ENCODE results near the gene ZFP1. TPM values are rescaled to one million over a fixed set of nuclear protein-coding genes. Genes with fewer than 3 reads are reported as not detected.
A peak's percentile ranks its signal among the peaks of the same experiment; 100 is the strongest.

The ZFP1 gene
- total and polyA plus RNA-seq, 2 donors (not counting 1 experiment from before 2014, with no cell fraction given) = 9.8 to 14.4 TPM

- no peak overlapping the region for H3K27ac ChIP-seq (ENCODE audit: insufficient read depth, low read length)
- no peak for DNase-seq (ENCODE audit: low read depth in 2 of 2)
- no peaks in the 10 kb centered on the region for H3K79me2 ChIP-seq (ENCODE audit: control insufficient read depth, insufficient read depth, low read length)
- H3K4me1 ChIP-seq (ENCODE audit: control insufficient read depth, extremely low read depth, insufficient read depth, low read length) = peaks cover 14% of the 10 kb centered on the region
- H3K4me2 ChIP-seq (ENCODE audit: extremely low read depth, insufficient read depth, low read length) = no peak overlapping the region
- no peaks in the 10 kb centered on the region for H3K27me3 ChIP-seq (ENCODE audit: control insufficient read depth, insufficient read depth, low read length)
- no peak overlapping the region for H3K4me3 ChIP-seq (replicated peaks in 1 of 4; ENCODE audit: control extremely low read depth in 1 of 4, insufficient read depth in 1 of 4, low read depth in 3 of 4, low read length in 4 of 4)
- no peaks in the 10 kb centered on the region for H4K20me1 ChIP-seq (ENCODE audit: control insufficient read depth, extremely low read depth, insufficient read depth, low read length)
- TF ChIP-seq, protein P1, sequence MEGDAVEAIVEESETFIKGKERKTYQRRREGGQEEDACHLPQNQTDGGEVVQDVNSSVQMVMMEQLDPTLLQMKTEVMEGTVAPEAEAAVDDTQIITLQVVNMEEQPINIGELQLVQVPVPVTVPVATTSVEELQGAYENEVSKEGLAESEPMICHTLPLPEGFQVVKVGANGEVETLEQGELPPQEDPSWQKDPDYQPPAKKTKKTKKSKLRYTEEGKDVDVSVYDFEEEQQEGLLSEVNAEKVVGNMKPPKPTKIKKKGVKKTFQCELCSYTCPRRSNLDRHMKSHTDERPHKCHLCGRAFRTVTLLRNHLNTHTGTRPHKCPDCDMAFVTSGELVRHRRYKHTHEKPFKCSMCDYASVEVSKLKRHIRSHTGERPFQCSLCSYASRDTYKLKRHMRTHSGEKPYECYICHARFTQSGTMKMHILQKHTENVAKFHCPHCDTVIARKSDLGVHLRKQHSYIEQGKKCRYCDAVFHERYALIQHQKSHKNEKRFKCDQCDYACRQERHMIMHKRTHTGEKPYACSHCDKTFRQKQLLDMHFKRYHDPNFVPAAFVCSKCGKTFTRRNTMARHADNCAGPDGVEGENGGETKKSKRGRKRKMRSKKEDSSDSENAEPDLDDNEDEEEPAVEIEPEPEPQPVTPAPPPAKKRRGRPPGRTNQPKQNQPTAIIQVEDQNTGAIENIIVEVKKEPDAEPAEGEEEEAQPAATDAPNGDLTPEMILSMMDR (conservative IDR thresholded peaks at IDR 0.05 in 1 of 2, IDR thresholded peaks at IDR 0.05 in 1 of 2; ENCODE audit: low read depth in 1 of 2, low read length in 2 of 2) = no peak
- TF ChIP-seq EZH2 (IDR thresholded peaks at IDR 0.05; ENCODE audit: low read length, missing control alignments) = no peak
- no peaks in the 10 kb centered on the region for H3K9me3 ChIP-seq (ENCODE audit: control insufficient read depth, insufficient read depth, low read depth, low read length)
- H2AFZ ChIP-seq (ENCODE audit: low read length) = no peak overlapping the region
- no peak overlapping the region for H3K9ac ChIP-seq (ENCODE audit: insufficient read depth, low read length)
- no peaks in the 10 kb centered on the region for H3K36me3 ChIP-seq (ENCODE audit: control insufficient read depth, insufficient read depth, low read length)
These were observed 33.1 kb upstream of the ZFP1 start for GRCh38 chr16:75114946-75115825.

DNA sequence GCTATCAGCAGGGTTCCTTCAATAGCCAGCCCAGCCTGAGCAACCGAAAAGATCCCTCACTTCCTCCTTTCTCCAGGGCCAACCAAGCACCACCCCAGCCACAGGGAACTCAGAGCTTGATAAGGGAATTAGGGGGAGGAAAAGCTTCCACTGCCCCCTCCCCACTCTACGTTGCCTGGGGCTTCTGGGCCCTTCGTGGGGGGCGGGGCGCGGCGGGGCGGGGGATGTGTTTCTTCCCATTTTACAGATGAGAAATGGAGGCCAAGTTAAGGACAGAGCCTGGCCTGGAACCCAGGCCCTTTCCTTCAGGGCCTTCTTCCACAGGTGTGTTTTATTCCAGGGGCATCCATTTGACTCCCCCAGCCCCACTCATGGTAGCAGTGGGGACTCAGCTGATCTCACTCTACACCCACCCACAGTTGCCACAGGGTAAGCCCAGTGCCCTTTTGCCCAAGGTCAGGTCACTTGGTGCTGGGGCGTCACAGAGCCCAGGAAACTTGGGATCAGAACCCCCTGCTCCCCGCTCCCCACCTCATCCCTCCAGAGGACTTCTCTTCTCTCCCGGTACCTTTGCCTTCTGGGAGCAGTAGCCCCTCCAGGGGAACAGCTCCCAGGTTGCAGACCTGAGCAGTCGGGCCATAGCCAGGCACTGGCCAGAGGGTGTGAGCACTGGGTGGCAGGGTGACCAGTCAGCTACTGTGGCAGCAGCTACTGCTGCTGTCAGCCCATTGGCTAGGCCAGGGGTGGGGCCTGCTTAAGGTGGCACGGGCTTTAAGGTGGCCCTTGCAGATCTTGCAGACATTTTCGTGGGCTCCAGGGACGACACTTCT lies 32.0 kb upstream of the ZFP1 start, which contains the start of gene LDHD:
Gene LDHD, minus strand, starts transcription at position 700 of the 830 bp plus-strand sequence. Its CDS starts 60 bp downstream, at position 640.
- TF ChIP-seq, protein P1 (conservative IDR thresholded peaks at IDR 0.05 in 1 of 2, IDR thresholded peaks at IDR 0.05 in 1 of 2; ENCODE audit: low read depth in 1 of 2, low read length in 2 of 2) = no peak
- no peak for TF ChIP-seq EZH2 (IDR thresholded peaks at IDR 0.05; ENCODE audit: low read length, missing control alignments)
- no peaks in the 10 kb centered on the region for H3K36me3 ChIP-seq (ENCODE audit: control insufficient read depth, insufficient read depth, low read length)
- no peak within 1 kb of the TSS for H2AFZ ChIP-seq (ENCODE audit: low read length)
- peak; percentile 56 to 62 for DNase-seq (ENCODE audit: low read depth in 2 of 2)
- H3K9ac ChIP-seq (ENCODE audit: insufficient read depth, low read length) = no peak within 1 kb of the TSS
- H3K4me1 ChIP-seq (ENCODE audit: control insufficient read depth, extremely low read depth, insufficient read depth, low read length) = peaks cover 4% of the 10 kb centered on the region
- H3K4me3 ChIP-seq (replicated peaks in 1 of 4; ENCODE audit: control extremely low read depth in 1 of 4, insufficient read depth in 1 of 4, low read depth in 3 of 4, low read length in 4 of 4) = peak within 1 kb of the TSS in 2 of 4 experiments; percentile 44 to 51
- no peaks in the 10 kb centered on the region for H3K9me3 ChIP-seq (ENCODE audit: control insufficient read depth, insufficient read depth, low read depth, low read length)
- H3K27me3 ChIP-seq (ENCODE audit: control insufficient read depth, insufficient read depth, low read length) = no peaks in the 10 kb centered on the region
- no peaks in the 10 kb centered on the region for H3K79me2 ChIP-seq (ENCODE audit: control insufficient read depth, insufficient read depth, low read length)
- no peaks in the 10 kb centered on the region for H4K20me1 ChIP-seq (ENCODE audit: control insufficient read depth, extremely low read depth, insufficient read depth, low read length)
- no peak within 1 kb of the TSS for H3K4me2 ChIP-seq (ENCODE audit: extremely low read depth, insufficient read depth, low read length)
- no peak within 1 kb of the TSS for H3K27ac ChIP-seq (ENCODE audit: insufficient read depth, low read length)

- H3K27ac ChIP-seq (ENCODE audit: insufficient read depth, low read length) = no peak overlapping the region
- peaks cover 3% of the 10 kb centered on the region for H3K4me1 ChIP-seq (ENCODE audit: control insufficient read depth, extremely low read depth, insufficient read depth, low read length)
- no peaks in the 10 kb centered on the region for H3K36me3 ChIP-seq (ENCODE audit: control insufficient read depth, insufficient read depth, low read length)
- TF ChIP-seq EZH2 (IDR thresholded peaks at IDR 0.05; ENCODE audit: low read length, missing control alignments) = no peak
- no peak overlapping the region for H3K4me2 ChIP-seq (ENCODE audit: extremely low read depth, insufficient read depth, low read length)
- H3K79me2 ChIP-seq (ENCODE audit: control insufficient read depth, insufficient read depth, low read length) = no peaks in the 10 kb centered on the region
- H3K27me3 ChIP-seq (ENCODE audit: control insufficient read depth, insufficient read depth, low read length) = no peaks in the 10 kb centered on the region
- H3K9ac ChIP-seq (ENCODE audit: insufficient read depth, low read length) = no peak overlapping the region
- DNase-seq (ENCODE audit: low read depth in 2 of 2) = no peak
- no peaks in the 10 kb centered on the region for H4K20me1 ChIP-seq (ENCODE audit: control insufficient read depth, extremely low read depth, insufficient read depth, low read length)
- H3K4me3 ChIP-seq (replicated peaks in 1 of 4; ENCODE audit: control extremely low read depth in 1 of 4, insufficient read depth in 1 of 4, low read depth in 3 of 4, low read length in 4 of 4) = peak overlapping the region in 1 of 4 experiments; percentile 51
- H2AFZ ChIP-seq (ENCODE audit: low read length) = no peak overlapping the region
- H3K9me3 ChIP-seq (ENCODE audit: control insufficient read depth, insufficient read depth, low read depth, low read length) = no peaks in the 10 kb centered on the region
These were observed 31.4 kb upstream of the ZFP1 start for GRCh38 chr16:75116911-75117245.

Measured in fibroblast of lung (primary cell).